SH-SY5Y (cell line): ENCODE measurements around the gene MARK4.

ENCODE experiments used
- GATA2 ChIP-seq: IDR thresholded peaks from 2 replicates; pipeline ENCODE4 v1.6.1; 2011; ENCODE audit warnings: mild to moderate bottlenecking, low read depth, low read length
- GATA3 ChIP-seq: IDR thresholded peaks from 2 replicates; pipeline ENCODE4 v1.6.1; 2011; ENCODE audit warnings: low read depth, mild to moderate bottlenecking, low read length, moderate library complexity

Gene MARK4

DNA sequence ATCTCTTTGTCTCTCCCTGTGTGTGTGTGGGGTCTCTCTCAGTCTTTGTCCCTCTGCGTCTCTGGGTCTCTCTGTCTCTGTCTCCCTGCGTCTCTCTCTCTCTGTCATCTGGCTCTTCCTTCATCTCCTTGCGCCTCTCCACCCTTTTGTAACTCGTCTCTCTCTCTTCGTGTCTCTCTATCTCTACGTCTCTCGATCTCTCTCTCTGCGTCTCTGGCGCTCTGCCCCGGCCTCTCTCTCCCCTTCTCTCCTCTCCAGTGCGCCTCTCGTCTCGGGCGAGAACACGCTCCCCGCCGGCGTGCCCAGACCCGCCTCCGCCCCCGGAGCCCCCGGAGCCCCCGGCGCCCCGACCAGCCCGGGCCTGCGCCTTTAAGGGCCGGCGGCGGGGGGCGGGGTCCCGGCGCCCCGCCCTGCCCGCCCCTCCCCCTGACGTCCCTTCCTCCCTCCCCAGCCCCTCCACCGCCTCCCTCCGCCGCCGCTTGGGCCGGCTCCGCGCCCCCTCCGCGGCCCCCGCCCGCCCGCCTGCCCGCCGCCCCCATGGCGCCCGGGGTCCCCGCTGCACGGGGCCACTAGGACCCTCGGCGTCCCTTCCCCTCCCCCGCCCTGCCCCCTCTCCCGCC, at the start of gene MARK4:
MARK4 (plus strand) TSS at position 440 of the 620 bp plus-strand sequence. CDS start 318 bp downstream, outside the sequence.
- TF ChIP-seq GATA3 (no peak), GATA2 (no peak; the same call in 1 of the 2 replicates)

DNA sequence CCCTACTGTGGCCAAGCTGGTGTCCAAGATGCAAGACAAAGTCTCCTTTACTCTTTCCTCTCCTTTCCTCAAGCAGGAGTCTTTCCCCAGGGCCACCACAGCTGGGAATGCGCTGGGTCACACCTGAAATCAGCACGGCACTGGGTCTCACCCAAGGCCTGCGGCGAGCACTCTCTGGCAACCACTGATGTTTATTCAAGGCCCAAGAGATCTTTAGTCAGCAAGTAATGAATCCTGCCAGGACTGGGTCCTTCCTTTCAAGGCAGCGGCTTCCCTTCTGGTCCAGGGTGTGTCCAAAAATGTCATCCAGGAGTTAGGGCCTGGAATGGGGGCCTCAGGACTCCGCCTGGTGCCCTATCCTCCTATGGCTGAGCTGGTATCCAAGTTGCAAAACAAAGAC, 48.4 kb upstream of the MARK4 start:
- TF ChIP-seq GATA2 (no peak), GATA3 (no peak)

DNA sequence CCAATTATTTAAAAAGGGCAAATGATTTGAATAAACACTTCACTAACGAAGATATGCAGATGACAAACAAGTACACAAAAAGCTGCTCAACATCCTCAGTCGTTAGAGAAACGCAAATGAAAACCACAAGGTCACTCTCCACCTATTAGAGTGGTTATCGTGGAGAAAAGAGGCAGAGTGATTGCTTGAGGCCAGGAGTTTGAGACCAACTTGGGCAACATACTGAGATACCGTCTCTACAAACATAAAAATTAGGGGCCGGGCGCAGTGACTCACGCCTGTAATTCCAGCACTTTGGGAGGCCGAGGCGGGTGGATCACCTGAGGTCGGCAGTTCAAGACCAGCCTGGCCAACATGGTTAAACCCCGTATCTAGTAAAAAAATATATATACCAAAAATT, 45.3 kb upstream of the MARK4 start:
- no peak for TF ChIP-seq GATA3
- no peak for TF ChIP-seq GATA2

DNA sequence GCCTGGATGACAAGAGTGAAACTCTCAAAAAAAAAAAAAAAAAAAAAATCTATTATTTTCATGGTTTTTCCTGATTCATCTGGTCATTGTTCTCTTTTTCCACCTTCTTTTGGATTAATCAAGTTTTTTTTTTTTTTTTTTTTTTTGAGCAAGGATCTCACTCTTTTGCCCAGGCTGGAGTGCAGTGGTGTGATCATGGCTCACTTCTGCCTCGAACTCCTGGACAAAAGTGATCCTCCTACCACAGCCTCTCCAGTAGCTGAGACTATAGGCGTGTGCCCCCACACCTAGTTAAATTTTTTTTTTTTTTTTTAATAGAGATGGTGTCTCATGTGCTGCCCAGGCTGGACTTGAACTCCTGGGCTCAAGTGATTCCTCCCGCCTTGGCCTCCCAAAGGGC, 44.7 kb upstream of the MARK4 start:
- TF ChIP-seq GATA3 (no peak), GATA2 (no peak)

DNA sequence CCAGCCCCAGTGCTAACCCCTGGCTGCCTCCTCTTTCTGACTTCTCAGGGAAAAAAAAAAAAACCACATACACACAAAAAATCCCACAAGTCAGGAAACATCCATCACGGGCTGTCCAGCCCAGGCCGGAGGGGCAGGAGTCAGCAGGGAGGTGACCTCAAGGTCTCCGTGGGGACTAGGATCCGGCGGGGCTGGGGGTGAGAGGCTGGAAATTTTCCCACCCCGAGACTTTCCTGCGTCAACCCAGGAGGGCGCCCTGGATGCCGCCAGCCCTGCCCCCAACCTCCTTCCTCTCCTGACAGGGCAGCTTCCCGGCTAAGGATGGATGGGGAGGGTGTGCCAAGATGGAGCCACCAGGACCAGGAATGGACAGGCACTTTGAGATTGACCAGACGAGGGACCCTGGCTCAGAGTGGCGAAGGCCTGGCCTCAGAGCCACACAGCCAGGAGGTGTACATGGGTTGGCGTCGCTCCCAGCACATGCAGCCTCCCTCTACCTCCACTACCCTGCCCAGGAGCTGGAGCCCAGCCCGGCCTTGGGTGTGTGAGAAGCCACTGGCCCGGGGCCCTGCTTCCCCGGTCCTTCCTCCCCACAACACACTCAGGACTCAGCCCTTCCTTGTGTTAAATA, 39.2 kb upstream of the MARK4 start:
- no peak for TF ChIP-seq GATA3
- TF ChIP-seq GATA2: no peak

DNA sequence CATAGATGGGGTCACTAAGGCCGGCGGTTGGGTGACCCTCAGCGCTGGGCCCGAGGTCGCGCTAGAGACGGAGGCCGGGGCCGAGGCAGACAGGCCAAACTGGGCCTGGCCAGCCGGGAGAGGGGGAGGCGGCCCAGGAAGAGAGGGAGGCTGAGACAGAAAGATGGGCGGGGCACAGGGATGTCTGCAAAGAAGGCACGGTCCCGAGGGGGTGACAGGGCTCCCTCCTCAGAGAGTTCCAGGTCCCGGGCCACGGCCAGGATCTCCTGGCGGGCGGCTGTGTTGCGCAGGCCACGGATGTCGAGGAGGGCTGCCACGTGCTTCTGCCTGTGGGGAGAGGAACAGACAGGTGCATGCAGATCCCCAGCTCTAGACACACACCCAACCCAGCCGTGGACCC, 38.0 kb upstream of the MARK4 start:
- TF ChIP-seq GATA2: no peak
- TF ChIP-seq GATA3: no peak

DNA sequence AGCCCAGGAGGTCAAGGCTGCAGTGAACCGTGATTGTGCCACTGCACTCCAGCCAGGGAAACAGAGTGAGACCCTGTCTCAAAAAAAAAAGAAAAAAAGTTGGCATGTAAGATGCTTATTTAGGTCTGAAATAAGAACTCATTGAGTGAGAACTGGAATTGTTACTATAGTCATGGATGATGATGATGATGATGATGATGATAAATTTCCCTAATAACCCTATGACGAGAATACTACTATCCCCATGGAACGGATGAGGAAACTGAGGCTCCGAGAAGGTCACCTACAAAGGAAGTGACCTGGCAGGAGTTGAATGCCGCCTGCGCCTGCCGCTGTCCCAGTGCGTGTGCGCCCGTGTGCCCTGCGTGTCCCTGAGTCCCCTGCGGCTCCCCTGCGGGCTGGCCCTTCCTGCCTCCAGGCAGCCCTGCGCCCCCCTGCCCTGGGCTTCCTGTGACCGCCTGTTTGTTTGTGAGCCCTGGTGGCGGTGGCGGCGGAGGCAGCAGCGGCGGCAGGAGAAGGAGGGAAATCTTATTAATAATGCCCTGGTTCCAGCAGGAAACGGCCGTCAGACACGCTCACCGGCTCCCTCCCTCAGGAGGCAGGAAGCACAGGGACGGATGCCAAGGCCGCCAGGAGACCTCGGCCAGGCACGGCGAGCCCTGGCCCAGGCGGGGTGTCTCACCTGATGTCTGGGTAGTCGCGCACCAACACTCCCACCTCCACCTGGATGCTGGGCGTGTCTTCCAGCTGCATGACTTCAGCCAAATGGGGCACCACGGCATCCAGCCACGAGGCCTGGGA, 35.5 kb upstream of the MARK4 start:
- no peak for TF ChIP-seq GATA2
- TF ChIP-seq GATA3: no peak

DNA sequence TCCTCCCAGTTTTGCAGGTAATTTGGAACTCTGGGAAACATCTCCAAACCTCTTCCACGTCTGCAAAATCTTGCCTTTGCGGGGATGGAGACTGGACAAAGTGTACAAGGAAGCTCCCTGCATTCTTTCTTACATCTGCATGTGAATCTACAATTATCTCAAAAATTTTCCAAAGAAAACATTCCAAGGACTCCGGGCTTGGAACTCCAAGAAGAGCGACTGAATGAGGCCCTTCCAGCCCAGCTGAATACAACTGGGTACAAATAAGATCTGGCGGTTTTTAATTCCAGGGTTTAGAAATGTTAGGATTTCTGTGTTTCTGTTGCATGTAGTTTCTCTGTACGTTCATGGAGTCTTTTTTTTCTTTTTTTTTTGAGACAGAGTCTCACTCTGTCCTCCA, 34.4 kb upstream of the MARK4 start:
- TF ChIP-seq GATA3: no peak
- TF ChIP-seq GATA2: no peak

DNA sequence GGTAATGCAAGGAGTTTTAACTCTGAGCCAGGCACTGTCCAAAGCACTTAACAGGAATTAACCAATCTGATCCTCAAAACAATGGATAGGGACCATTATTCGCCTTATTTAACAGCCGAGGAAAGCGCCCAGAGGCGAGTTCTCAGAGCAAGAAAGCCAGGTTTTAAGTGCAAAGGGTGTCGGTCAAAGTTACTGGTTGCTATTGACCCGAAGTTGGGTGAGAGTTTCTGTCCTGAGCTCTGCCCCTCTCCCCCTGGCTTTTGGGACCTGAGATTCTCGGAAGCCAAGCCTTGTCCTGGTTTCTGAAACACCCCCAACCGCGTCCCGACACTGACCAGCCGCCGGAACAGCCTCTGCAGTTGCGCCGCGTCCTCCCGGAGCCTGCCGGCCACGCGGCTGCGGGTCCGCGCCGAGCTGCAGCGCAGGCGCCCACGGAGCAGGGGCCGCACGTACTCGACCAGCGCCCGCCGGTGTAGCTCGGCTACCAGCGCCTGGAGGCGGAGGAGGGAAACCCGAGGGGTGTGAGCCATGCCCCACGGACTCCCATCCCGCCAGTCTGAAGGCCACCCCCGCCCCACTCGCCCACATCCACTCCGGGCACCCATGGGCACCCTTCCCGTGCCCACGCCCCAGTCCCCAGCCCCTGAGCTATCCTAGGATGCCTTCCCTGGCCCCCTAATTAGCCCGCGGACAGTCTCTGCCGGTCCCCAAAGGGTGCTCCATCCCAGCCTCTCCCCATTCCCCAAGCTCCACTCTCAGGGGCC, 33.7 kb upstream of the MARK4 start:
- no peak for TF ChIP-seq GATA3
- TF ChIP-seq GATA2: no peak

DNA sequence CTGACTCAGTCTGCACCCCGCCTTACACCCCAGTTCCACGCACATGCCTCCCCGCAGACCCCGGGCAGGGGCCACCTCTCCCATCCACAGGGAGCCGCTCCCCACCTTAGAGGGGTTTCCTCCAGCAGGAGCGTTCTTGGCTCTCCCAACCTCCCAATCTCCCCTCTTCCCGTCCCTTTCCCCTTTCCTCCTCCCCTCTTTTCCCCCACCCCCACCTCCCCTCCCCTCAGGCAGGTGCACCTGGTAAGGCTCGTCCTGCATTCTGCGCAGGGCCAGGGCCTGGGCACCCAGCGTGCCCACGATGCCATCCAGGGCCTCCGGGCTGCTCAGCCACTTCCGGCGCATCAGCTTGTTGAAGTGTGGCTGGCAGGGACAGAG, 33.1 kb upstream of the MARK4 start:
- TF ChIP-seq GATA3: no peak
- TF ChIP-seq GATA2: no peak

DNA sequence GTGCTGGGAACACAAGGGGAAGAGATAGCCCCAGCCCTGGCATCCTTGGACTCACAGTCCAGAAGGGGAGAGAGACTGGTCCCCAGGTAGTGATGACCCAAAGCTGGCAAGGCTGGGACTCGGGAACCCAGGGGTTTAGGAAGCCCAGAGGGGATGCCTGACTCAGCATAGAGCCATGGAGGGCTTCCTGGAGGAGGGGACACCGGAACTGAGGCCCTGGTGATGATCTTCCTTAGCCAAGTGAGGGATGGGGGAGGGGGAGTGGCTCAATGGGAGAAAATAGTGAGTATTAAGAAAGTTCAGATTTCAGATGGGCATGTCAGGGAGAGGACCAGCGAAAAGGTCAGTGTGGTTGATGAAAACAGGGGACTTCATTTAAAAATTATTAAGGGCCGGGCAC, 32.6 kb upstream of the MARK4 start:
- TF ChIP-seq GATA2 (no peak), GATA3 (no peak)

DNA sequence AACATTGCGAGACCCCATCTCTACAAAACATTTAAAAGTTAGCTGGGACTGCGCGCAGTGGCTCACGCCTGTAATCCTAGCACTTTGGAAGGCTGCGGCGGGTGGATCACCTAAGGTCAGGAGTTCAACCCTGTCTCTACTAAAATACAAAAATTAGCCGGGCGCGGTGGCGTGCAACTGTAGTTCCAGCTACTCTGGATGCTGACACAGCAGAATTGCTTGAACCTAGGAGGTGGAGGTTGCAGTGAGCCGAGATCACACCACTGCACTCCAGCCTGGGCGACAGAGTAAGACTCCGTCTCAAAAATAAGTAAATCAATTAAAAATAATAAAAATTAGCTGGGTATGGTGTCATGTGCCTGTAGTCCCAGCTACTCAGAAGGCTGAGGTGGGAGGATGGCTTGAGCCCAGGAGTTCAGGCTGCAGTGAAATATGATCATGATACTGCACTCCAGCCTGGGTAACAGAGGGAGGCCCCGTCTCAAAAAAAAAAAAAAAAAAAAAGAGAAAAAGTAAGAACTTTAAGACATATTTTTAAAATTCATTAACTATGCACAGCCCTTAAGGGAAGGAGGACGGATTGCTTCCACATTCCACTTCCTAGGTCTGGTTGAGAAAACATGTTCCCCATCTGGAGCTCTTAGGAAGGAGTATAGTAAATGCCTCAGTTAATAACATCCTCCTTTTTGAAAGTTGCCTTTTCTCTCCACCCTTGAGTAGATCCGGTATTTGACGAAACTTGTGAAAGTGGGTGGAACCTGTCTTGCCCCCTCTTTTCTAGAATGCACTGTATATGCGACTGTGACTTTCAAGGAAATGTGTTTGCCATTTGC, 31.9 kb upstream of the MARK4 start:
- TF ChIP-seq GATA2 (no peak), GATA3 (no peak)

DNA sequence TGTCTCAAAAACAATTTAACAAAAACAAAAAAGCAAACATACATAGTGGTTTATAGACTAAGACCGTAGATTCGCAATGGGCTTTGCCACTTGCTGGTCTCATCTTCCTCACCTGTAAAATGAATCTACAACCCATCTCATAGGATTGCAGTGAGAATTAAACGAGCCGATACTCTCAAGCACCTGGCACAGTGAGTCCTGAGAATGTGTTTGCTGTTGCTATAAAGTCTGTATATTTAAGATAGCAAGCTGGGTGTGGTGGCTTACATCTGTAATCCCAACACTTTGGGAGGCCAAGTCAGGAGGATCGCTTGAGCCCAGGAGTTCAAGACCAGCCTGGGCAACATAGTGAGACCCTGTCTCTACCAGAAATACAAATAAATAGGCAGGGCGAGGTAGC, 28.3 kb upstream of the MARK4 start:
- TF ChIP-seq GATA3 (no peak), GATA2 (no peak)
